ENCODE measurements around the gene SETD3.

SETD3 gene

DNA sequence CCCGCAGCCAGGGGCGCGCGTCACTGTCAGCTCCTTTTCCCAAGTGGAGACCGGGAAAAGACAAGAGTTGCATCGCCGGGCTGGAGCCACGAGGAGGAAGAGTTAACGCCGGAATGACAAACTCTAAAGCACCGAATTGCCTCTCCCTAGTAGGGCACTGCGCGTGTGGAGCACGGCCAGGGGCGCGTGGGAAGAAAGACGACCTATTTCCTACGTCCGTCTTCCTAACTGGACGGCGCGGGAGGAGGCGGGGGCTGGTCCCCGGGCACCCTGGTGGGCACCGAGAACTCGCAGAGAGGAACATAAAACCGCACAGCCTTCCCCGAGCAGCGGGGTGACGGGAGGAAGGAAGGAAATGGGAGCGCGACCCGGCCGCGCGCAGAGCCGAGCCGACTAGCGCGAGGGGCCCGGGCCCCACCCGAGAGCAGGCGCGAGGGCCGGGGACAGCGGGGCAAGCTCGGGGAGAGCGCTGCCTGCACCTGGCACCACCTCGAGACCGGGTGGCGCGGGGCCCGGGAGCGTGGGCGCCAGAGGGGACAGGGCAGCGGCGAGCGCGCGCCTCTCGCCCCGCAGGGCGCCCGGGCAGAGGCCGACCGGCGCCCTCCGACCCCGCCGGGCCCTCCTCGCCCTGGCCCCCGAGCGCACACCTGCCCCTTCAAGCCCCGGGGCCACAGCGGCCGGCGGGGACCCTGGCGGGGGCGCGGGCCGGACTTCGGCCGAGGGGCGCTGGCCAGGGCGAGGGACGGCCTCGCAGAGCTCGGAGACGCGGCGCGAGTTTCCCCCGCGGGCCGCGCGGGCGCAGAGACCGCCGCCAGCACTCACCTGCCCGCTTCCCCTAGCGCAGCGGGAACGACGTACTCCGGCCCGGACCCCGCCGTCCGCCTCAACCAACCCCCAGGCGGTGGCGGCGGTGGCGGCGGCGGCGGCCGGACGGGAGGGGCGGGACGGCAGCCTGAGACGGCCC lies at the start of gene SETD3:
TSS of gene SETD3 (minus strand) at position 954 of the 964 bp plus-strand sequence. CDS start 15,054 bp downstream, outside the sequence.
- FAIRE-seq = no peak

GRCh38 chr14:99529899-99530298 lies 49.2 kb upstream of the SETD3 start:
- no peak for FAIRE-seq
- no peak for DNase-seq (ENCODE audit: extremely low spot score, insufficient read length, low read depth)

More for the DNA sequence above, at the start of gene SETD3:
- DNase-seq (ENCODE audit: extremely low spot score, insufficient read length, low read depth) = no peak

DNA sequence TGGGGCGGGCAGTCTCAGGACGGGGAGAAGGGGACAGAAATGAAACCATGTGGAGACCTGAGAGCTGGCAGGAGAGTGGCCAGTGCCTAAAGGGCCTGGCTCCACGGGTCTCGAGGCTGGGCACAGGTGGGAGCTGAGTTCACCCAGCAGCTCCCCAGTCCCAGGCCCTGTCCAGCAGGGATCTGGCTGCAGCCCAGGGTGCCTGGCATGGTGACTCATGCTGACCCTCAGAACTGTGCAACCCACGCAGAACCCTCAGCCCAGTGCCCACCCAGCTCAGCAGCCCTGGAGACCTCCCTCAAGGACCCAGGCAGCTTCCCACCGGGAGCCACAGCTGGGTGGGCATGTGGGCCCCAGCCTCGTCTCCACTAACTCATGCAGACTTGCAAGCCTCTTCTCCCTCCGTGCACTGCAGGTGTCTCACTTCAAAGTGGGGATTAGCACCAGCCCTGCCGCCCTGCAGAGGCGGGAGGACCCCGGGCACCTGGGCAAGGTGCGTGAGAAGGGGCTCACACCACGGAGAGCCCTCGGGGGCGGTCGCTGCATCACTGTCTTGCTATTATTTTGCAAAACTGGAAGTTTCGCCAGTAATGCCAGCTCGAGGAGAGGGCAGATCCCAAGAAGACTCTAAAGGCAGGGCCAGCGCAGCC lies 46.9 kb upstream of the SETD3 start:
- no peak for FAIRE-seq
- no peak for DNase-seq (ENCODE audit: extremely low spot score, insufficient read length, low read depth)

DNA sequence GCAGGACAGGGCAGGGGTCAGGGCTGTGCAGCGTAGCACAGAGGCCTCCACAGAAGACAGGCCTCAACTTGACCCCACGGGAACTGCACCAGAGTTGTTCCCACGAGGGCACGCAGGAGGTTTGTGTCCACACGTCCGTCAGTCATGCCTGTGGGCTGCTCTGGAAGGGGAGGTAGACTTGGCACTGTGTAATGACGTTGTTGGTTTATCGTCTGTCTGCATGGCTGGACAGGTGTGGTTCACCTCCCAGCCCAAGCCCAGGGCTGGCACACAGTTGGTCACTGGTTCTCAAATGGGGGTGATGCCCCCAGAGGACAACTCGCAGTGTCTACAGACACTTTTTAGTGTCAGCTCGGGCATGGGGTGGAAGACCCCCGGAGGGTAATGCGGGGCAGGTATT lies 46.4 kb upstream of the SETD3 start:
- DNase-seq (ENCODE audit: extremely low spot score, insufficient read length, low read depth) = no peak
- no peak for FAIRE-seq

GRCh38 chr14:99525699-99526080 lies 45.0 kb upstream of the SETD3 start:
- FAIRE-seq = no peak

DNA sequence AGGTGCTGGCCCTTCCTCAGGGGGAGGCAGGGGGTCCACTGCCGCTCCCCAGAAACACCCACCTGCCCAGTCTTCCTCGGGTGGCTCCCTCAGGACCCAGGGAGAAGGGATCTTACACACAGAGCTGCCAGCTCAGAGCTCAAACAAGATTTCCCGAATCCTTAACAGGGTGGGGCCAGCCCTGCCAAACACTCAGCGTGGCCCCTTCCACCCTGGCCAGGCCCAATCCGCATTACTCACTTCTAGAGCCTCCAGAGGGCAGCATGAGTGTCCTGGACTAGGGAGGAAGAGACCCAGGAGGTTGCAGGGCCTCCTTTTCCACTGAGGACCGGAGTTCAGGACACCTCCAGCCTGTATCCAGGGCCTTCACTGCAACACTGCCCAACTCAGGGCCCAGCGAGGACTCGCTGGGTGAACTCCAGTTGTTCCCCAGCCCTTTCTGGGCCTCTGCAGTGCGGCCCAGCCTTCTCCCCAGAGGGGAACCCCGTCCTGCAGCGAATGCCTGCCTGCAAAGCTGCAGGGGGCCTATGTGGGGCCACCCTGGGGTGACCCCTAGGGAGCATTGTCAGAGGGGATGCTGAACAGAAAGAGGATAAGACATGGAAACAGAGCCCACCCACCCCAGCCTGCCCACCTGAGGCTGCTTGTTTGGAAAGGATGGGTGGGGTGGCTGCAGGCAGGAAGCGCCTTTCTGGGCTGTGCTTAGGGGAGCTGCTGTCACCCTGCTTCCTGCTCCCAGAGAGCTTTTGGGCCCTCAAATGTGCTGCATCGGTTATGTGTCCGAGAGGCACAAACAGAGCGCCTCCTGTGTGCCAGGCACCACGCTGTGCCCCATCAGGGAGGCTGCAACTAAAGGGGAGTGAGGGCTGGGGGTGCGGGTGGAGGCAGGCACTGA lies 44.4 kb upstream of the SETD3 start:
- DNase-seq (ENCODE audit: extremely low spot score, insufficient read length, low read depth) = no peak

More at GRCh38 chr14:99525699-99526080, 45.0 kb upstream of the SETD3 start:
- no peak for DNase-seq (ENCODE audit: extremely low spot score, insufficient read length, low read depth)

DNA sequence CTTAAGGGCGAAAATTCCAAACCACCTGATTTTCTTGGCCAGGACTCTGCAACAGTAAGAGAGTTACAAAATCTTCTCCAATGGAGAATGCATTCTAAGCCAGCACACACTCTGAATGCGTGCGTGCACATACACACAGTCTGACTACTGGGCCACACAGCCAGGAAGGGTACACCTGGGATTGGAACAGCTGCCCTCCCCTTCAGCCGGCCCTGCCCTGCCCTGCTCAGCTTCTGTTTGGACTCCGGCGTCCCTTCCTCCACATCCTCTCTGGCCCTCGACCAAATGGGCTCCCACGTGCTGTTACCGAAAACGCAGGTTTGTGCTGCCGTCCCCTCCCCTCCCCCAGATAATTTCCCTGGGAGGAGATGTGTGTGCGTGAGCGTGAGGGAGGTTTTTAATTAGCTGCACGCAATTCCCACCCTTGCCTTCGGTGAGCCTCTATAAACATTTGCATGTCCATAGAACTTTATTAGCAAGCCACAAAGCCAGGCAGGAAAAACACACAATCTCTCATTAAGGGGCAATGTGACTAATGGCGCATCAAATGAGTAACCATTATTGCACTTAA lies 43.5 kb upstream of the SETD3 start:
- no peak for DNase-seq (ENCODE audit: extremely low spot score, insufficient read length, low read depth)
- no peak for FAIRE-seq

More for the DNA sequence above, 44.4 kb upstream of the SETD3 start:
- no peak for FAIRE-seq

DNA sequence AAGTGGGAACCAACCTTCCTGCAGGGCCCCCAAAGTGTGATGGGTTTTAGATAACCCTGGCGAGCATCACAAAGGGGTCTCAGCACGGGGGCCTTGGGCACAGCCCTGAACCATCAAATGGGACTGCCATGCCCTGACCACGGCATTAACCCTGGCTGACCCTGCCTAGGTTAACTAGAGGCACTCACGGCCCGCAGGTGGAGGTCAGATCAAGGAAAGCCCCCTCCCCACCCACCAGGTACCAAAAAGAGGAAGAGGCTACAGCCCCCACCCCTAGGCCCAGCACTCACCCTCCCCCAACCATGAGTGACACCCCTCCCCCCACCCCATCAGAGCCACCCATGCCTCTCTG lies 43.0 kb upstream of the SETD3 start:
- DNase-seq (ENCODE audit: extremely low spot score, insufficient read length, low read depth) (no peak), FAIRE-seq (no peak)

DNA sequence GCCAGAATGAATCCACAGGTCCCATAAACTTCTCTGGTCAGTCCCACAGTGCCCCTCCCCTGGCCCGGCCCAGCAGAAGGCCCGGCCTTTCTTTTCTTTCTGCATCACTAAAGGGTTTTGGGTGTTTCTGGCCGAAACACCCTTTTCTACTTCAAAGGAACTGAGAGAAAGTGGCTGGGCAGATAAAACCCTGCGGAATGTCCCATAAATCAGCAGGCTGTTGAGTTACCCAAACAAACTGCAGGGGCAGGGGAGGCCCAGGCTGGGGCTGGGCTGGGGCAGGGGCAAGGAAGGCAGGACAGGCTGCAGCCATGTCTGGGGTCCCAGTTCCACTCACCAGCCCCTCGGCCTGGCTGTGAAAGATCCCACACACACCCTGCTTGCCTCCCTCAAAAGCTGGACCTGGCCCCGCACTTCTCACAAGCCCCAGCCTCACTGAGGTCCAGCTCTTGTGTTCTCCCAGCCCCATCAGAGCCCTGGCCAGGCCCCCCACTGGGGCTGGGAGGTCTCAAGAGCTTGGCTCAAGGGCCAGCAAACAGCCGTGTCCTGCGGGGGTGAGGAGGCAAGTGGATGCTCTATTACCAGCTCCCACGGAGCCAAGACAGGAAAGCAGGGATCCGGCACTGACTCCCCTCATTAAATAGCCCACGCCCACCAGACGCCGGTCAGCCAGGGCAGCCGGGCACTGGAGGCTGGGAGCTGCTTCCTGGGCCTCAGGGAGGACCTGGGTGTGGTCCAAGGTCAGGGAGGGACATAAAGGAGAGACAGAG lies 42.5 kb upstream of the SETD3 start:
- no peak for FAIRE-seq
- DNase-seq (ENCODE audit: extremely low spot score, insufficient read length, low read depth) = no peak

GRCh38 chr14:99522457-99522891 lies 41.8 kb upstream of the SETD3 start:
- DNase-seq (ENCODE audit: extremely low spot score, insufficient read length, low read depth) (no peak), FAIRE-seq (no peak)

- DNase-seq (ENCODE audit: extremely low spot score, insufficient read length, low read depth) (no peak), FAIRE-seq (no peak)
These were observed 41.4 kb upstream of the SETD3 start for GRCh38 chr14:99522025-99522401.

DNA sequence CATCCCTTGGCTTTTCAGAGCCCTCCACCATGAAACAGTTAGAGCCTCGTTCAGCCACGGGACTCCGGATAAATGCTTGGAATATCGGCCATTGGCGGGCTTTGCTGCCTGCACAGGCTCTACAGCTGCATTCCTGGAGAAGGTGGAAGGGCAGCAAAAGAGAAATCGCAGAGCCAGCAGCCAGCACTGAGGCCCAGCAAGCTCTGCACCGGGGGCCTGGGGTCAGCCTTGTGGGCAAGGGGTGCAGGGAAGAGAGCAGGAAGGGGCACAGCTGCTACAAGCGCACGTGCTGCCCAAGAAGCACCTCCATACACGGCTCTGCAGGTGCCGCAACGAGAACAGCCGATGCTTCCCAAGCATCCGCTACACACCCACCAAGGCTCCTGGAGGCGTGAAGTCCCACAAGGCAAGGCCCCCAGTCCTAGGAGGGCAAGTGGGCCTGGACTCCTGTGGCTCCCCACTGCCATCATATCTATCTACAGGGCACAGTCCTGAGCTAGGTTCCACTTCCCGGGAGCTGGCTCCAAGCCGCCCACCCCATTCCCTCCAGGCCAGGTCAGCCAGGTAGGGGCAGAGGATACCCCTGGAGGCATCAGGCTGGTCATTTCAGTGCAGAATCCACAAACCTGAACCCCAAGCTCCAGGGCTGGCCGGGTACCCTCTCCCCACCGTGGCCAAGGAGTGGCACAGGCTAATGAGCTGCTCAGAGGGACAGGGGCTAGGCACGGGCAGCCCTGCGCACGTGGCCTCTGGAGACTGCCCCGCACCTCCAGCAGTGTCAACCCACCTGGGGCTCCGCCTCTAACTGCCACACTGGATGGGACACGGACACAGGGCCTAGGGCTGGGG lies 40.7 kb upstream of the SETD3 start:
- no peak for FAIRE-seq

GRCh38 chr14:99520571-99521081 lies 40.0 kb upstream of the SETD3 start:
- FAIRE-seq (no peak), DNase-seq (ENCODE audit: extremely low spot score, insufficient read length, low read depth) (no peak)

More for the DNA sequence above, 40.7 kb upstream of the SETD3 start:
- no peak for DNase-seq (ENCODE audit: extremely low spot score, insufficient read length, low read depth)

- DNase-seq (ENCODE audit: extremely low spot score, insufficient read length, low read depth) (no peak), FAIRE-seq (no peak)
These were observed 39.3 kb upstream of the SETD3 start for GRCh38 chr14:99519931-99520421.

DNA sequence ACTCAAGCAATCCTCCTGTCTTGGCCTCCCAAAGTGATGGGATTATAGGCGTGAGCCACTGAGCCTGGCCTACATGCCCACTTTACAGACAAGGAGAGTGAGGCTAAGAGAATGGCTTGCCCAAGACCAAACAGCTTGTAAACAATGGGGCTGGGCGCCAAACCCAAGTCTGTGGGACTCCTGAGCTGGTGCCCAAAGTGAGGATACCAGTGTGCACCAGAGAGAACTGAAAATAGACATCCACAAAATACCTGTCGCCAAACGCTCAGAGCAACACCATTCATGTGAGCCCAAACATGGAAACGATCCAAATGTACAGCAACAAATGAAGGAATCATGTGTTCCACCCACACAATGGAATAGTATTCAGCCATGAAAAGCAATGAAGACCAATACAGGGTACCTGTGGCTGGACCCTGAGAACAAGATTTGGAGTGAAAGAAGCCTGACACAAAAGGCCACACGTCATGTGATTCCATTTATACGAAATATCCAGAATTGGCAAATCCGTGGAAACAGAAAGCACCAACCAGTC lies 38.8 kb upstream of the SETD3 start:
- DNase-seq (ENCODE audit: extremely low spot score, insufficient read length, low read depth) = no peak
- FAIRE-seq = no peak

- FAIRE-seq = peak; percentile 18
These were observed 38.0 kb upstream of the SETD3 start for GRCh38 chr14:99518441-99519346.

More at GRCh38 chr14:99518441-99519346, 38.0 kb upstream of the SETD3 start:
- peak; percentile 73 for DNase-seq (ENCODE audit: extremely low spot score, insufficient read length, low read depth)
